HG02610 (cell line): ENCODE data around the gene OR4F15.

Experiments
- ATAC-seq: cut with Tn5 transposase; IDR thresholded peaks from one replicate; pipeline ENCODE4 v1.9.1; 2021; ENCODE audit warnings: mild to moderate bottlenecking, moderate library complexity; ENCODE audit not compliant: unreplicated experiment

Gene OR4F15

DNA sequence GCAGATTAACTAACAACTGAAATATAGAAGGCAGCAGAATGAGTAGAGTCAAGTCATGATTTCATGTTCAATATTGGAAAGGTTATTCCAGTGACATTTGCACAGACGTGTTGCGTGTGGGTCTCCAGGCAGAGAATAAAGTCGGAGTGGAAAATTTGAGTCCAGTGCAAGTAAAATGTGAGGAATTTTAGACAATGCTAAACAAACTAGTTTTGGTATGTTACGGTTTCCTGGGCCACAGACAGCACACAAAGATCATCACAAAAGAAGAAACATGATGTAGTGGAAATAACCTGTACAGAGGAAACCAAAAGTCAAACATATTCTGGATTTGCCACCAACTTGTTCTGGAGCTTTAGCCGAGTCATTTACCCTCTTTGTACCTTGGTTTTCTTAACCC, 8.3 kb upstream of the OR4F15 start:
- no peak for ATAC-seq

DNA sequence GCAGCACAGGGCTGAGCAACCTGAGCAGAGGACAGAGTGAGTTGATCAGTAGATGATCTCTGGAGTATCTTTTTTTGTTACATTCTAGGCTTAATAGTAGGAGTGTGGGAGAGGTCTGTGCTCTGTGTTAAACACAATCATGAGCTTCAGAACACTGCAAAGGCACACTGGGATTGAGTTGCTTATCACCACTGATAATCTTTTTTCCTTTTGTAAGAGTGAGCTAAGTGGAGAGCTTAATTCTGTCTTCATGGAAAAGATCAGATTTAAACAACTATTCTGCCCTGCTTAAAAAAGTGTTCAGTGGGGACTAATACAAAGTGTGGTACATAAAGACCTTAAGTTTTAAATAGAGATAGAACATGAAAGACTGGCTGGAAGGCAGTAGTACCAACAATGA, 7.6 kb upstream of the OR4F15 start:
- ATAC-seq, result no peak

DNA sequence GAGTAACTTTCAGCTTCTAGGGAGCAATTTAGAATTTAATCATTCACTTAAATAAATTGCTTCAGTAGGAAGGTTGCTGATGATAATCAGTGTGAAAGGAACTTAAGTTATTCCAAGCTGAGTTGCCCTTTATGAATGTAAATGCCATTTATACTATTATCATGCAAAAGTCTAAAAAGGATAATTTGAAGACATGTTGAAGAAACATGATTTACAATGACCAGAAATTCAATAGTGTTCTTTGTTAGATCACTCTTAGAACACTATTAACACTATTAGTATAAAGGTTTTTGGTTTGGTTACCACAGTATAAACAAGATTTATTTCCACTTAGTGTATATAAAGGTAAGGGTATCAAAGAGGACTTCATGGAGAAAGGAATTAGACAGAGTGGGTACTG, 7.1 kb upstream of the OR4F15 start:
- no peak for ATAC-seq

DNA sequence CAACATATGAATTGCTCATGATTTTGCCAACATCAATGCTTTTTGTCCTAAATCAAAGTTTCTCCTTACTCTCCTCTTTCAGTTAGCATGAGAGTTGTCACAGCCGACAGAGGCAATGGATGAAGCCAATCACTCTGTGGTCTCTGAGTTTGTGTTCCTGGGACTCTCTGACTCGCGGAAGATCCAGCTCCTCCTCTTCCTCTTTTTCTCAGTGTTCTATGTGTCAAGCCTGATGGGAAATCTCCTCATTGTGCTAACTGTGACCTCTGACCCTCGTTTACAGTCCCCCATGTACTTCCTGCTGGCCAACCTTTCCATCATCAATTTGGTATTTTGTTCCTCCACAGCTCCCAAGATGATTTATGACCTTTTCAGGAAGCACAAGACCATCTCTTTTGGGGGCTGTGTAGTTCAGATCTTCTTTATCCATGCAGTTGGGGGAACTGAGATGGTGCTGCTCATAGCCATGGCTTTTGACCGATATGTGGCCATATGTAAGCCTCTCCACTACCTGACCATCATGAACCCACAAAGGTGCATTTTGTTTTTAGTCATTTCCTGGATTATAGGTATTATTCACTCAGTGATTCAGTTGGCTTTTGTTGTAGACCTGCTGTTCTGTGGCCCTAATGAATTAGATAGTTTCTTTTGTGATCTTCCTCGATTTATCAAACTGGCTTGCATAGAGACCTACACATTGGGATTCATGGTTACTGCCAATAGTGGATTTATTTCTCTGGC, 6.2 kb upstream of the OR4F15 start:
- no peak for ATAC-seq

DNA sequence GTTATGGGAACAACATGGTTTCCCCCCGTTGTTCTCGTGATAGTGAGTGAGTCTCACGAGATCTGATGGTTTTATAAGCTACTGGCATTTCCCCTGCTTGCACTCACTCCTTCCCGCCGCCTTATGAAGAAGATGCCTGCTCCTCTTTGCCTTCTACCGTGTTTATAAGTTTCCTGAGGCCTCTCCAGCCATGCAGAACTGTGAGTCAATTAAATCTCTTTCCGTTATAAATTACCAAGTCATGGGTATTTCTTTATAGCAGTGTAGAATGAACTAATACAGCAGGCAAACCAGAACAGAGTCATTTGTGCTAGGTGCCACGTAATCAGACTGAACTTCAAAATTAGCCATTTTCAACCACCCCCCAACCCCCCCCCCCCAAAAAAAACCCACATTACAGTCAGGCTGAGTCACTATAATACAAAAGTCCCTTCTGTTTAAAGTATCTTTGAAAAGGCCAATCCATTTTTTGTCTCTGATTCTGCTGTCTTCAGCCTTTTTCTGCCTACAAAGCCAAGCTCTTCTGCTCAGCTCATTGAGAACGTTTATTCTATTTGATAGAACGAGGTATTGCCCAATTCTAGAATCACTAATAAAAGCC, 4.6 kb upstream of the OR4F15 start:
- no peak for ATAC-seq

DNA sequence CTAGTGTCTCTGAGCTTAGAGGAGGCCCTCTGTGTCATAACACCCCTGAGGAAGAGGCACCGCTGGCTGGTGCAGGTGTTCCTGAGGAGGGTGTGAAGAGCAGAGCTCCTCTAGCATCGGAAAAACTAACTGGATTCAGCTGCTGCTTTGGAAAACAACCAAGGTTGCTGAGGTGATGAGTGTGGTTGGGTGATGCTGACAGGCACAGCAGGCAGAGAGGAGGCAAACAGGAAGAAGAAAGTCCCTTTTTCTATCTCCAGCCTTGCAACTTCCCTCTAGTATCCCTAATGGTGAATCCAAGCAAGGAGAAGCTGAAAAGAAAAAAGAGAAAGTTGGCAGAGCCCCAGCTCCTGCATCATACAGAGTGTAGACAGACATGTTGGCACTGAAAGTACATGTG, 3.8 kb upstream of the OR4F15 start:
- ATAC-seq, result no peak

DNA sequence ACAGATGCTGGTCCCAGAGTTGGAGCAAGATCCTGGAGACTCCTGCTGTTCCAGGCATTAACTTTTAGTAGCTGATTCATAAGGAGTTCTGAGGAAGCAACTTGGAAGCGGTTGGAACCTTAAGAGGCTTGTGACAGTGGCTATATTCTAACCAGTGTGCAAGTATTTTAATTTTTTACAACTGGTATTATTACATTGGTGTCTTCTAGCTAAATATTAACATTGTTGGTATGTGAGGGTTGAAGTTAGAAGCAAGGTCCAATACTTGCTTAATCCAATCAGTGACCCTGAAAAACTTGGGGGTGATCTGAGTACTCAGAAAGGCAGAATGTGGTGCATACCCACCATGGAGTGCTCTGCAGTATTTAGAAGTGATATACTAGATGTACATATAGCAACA, 1.5 kb upstream of the OR4F15 start:
- ATAC-seq, result no peak

DNA sequence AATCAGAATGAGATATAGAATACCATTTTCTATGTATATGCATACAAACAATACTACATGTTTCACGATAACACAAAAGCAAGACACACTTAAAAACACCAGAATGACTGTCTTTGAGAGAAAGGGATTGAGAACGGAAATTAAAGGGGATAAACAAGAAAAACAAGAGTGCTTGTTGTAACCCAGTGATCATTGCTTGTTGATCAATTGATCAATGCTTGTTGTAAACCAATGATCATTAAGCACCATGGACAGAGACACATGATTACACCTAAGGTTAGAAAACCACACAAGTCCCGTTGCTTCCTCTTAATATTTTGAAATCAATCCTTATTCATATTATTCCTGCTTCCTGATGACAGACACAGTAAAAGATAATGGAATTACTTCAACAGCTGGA, 1.1 kb upstream of the OR4F15 start:
- no peak for ATAC-seq

DNA sequence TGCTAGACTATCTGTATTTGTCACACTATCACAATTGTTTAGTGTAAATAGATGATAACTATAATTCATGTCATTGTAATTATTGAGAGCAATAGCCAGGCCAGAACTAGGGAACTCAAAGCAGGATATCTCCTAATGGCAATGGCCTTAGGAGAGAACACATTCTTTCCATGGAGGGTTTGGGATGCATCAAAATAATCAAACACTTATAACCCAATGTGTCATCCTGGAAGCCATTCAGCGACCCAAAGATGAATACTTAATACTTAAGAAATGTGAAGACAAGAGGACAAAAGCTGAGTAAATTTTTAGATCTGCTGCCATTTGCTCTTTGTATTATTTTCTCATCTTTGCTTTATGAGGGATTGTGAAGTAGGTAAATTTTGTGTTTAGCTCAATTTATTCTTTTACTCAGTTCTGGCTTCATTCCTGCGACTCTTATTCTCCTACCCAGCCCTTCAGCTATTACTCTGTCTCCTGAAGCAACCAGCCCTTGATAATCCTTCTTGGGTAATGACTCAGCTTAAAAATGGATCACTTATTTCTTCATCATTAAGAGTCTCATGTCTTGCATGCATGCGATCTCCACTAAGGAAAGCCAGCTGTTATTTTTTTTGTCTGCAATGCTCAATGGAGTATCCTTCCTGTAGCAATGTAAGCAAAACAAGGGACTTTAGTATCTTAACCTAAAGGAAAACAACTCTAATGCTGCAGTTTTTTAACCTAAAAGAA, 2.0 kb downstream of the OR4F15 start:
- ATAC-seq, result no peak

DNA sequence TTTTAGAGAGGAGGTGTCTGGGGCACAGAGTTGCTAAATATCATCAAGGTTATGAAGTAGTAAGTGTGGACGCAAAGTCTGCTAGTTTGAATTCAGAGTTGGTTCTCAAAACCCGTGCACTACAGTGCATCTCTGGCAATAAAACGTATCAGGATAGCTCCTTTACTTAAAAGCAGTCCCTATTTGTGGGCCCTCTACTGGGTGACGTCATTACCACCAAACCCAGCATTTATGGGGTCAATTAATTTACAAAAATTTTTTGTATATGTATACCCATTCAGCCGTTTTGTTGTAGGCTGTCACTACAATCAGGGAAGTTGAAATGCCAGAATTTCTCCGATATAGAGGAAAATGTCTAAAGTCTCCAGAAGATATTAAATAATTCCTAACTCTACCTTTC, 8.8 kb downstream of the OR4F15 start:
- no peak for ATAC-seq

DNA sequence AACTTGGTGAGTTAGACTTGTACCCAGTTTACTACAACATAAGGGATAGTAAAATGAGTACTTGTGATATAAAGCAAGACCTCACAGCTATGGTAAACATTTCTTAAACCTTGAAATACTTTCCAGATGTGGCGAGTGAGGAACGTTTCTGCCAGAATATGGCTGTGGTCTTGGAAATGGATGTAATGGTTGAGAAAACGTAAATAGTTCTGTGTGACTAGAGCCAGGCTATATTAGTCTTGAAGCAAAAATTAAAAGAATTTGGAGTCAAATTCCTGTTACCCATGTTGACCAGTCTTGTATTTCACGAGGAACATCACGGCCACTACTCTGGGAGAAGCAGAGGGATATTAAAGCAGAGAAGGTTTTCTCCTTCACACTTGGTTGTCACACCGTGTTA, 15.3 kb downstream of the OR4F15 start:
- no peak for ATAC-seq

DNA sequence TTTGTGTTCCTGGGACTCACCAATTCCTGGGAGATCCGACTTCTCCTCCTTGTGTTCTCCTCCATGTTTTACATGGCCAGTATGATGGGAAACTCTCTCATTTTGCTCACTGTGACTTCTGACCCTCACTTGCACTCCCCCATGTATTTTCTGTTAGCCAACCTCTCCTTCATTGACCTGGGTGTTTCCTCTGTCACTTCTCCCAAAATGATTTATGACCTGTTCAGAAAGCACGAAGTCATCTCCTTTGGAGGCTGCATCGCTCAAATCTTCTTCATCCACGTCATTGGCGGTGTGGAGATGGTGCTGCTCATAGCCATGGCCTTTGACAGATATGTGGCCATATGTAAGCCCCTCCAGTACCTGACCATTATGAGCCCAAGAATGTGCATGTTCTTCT, 16.8 kb downstream of the OR4F15 start:
- no peak for ATAC-seq

DNA sequence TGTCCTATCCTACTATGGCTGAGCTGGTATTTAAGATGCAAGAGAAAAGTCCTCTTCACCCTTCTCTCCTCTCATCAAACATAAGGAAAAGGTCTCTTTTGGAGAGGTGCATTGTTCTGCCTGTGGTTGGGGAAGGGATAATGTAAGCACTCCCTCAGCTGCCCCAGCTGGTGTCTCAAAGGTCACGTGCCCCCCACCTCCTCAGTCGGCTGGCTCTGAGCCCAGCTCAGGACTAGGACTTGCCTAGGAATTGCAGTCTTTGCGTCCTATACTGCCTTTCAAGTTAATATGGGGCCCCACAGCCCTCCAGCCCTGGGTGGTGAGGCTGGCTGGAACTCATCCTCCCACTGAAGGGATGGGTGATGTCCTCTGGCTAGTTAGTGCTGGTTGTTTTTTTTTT, 29.7 kb downstream of the OR4F15 start:
- ATAC-seq, result no peak

DNA sequence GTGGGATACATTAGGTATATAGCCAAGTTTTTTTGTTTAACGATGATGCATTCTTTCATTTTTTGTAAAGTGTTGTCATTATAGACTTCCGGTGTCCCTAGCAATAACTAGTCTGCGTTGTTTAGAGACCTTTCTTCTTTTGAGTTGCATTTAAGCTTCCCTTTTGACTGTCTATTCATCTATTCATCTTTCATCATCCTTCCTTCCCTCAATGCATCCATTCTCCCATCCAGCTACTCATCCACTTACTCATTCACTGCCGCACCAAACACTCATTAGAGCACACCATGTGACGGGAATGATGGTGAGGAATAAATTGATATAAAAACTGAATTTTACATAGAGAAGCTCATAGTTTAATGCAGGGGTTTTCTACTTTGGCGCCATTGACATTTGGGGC, 32.9 kb downstream of the OR4F15 start:
- no peak for ATAC-seq

DNA sequence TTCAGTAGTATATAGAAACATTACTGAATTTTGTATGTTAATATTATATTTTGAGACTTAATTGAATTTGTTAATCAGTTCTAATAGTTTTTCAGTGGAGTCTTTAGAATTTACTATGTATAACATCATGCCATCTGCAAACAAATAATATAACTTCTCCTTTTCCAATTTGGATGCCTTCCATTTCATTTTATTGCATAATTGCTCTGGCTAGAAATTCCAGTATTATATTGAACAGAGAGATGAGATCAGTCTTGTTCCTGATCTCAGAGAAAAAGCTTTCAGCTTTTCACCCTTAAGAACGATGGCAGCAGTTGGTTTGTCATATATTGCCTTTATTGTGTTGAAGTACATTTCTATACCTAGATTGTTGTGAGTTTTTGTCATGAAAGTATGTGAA, 40.4 kb downstream of the OR4F15 start:
- no peak for ATAC-seq
